Osteocyte (in vitro differentiated cells): Measurements from ENCODE around the gene C1orf105. TPM values are rescaled to one million over a fixed set of nuclear protein-coding genes. Genes with fewer than 3 reads are reported as not detected.

Source experiments
- DNase-seq: peaks from one replicate; pipeline ENCODE4 v3.0.0; 2021; ENCODE audit warnings: mixed read lengths; ENCODE audit not compliant: unreplicated experiment; ENCODE audit errors: extremely low spot score
- H3K27ac Mint-ChIP-seq: one replicate; pipeline ENCODE4 v1.8.0; 2021; ENCODE audit warnings: mild to moderate bottlenecking, mixed read lengths; ENCODE audit not compliant: unreplicated experiment
- H3K27me3 Mint-ChIP-seq: one replicate; pipeline ENCODE4 v1.8.0; 2021; ENCODE audit warnings: mixed read lengths; ENCODE audit not compliant: unreplicated experiment
- H3K36me3 Mint-ChIP-seq: one replicate; pipeline ENCODE4 v1.8.0; 2021; ENCODE audit warnings: mixed read lengths; ENCODE audit not compliant: unreplicated experiment
- H3K4me1 Mint-ChIP-seq: one replicate; pipeline ENCODE4 v1.8.0; 2021; ENCODE audit warnings: mixed read lengths; ENCODE audit not compliant: unreplicated experiment
- H3K4me3 Mint-ChIP-seq: one replicate; pipeline ENCODE4 v1.8.0; 2021; ENCODE audit warnings: mild to moderate bottlenecking, moderate library complexity, mixed read lengths; ENCODE audit not compliant: unreplicated experiment
- H3K9me3 Mint-ChIP-seq: one replicate; pipeline ENCODE4 v1.8.0; 2021; ENCODE audit warnings: mixed read lengths; ENCODE audit not compliant: unreplicated experiment
- CTCF ChIP-seq: fragments of 200-600 bp; sonication (generic); IDR thresholded peaks from 2 replicates; pipeline ENCODE4 v1.5.0; 2021; ENCODE audit warnings: antibody characterized with exemption, mild to moderate bottlenecking, moderate library complexity
- total RNA-seq: library from RNA; stranded (reverse); gene quantifications from 2 replicates; pipeline ENCODE4 v1.2.1, GENCODE V29; 2021

The C1orf105 gene
- total RNA-seq, 1 donor from 2014 or later: not detected

GRCh38 chr1:172449585-172450523 lies 29.4 kb downstream of the C1orf105 start:
- Mint-ChIP-seq H3K4me3 (no peak overlapping the region), H3K4me1 (peaks cover 2% of the 10 kb centered on the region), H3K9me3 (no peaks in the 10 kb centered on the region), H3K27ac (no peak overlapping the region), H3K27me3 (no peaks in the 10 kb centered on the region), H3K36me3 (no peaks in the 10 kb centered on the region)
- TF ChIP-seq CTCF: peak; percentile 77
- no peak for DNase-seq

GRCh38 chr1:172450524-172450885 lies 30.0 kb downstream of the C1orf105 start:
- Mint-ChIP-seq H3K4me3 (no peak overlapping the region), H3K9me3 (no peaks in the 10 kb centered on the region), H3K27ac (no peak overlapping the region), H3K27me3 (no peaks in the 10 kb centered on the region), H3K36me3 (no peaks in the 10 kb centered on the region), H3K4me1 (peaks cover 2% of the 10 kb centered on the region)
- no peak for DNase-seq
- TF ChIP-seq CTCF: no peak

- H3K27me3 Mint-ChIP-seq: no peaks in the 10 kb centered on the region
- no peak for DNase-seq
- no peaks in the 10 kb centered on the region for H3K36me3 Mint-ChIP-seq
- no peaks in the 10 kb centered on the region for H3K9me3 Mint-ChIP-seq
- H3K4me3 Mint-ChIP-seq: no peak overlapping the region
- H3K27ac Mint-ChIP-seq: no peak overlapping the region
- H3K4me1 Mint-ChIP-seq: peaks cover 2% of the 10 kb centered on the region
- TF ChIP-seq CTCF: no peak
These were observed 30.5 kb downstream of the C1orf105 start for GRCh38 chr1:172451002-172451443.

GRCh38 chr1:172452536-172453152 lies 32.2 kb downstream of the C1orf105 start:
- Mint-ChIP-seq H3K27me3 (peaks cover under 1% of the 10 kb centered on the region), H3K4me1 (peaks cover 2% of the 10 kb centered on the region), H3K4me3 (no peak overlapping the region), H3K9me3 (no peaks in the 10 kb centered on the region), H3K36me3 (no peaks in the 10 kb centered on the region), H3K27ac (no peak overlapping the region)
- DNase-seq: no peak
- no peak for TF ChIP-seq CTCF

- Mint-ChIP-seq H3K4me3 (no peak overlapping the region), H3K27ac (no peak overlapping the region), H3K27me3 (peaks cover 5% of the 10 kb centered on the region), H3K9me3 (no peaks in the 10 kb centered on the region), H3K36me3 (no peaks in the 10 kb centered on the region), H3K4me1 (peaks cover 2% of the 10 kb centered on the region)
- no peak for DNase-seq
- TF ChIP-seq CTCF: no peak
These were observed 32.7 kb downstream of the C1orf105 start for GRCh38 chr1:172453153-172453545.
